Stimulated activated CD8-positive, alpha-beta memory T cell treated with anti-CD3 and anti-CD28 coated beads, Interleukin-2, amount 100 ng/mL, for 1 hour (primary cell): ENCODE measurements around the gene HNRNPH2.

Source experiments
- DNase-seq, 2 donors: peaks; one replicate each; pipeline ENCODE4 v3.0.0-alpha.2; 2020; ENCODE audit warnings: low read depth in 2 of 2

HNRNPH2 gene

DNA sequence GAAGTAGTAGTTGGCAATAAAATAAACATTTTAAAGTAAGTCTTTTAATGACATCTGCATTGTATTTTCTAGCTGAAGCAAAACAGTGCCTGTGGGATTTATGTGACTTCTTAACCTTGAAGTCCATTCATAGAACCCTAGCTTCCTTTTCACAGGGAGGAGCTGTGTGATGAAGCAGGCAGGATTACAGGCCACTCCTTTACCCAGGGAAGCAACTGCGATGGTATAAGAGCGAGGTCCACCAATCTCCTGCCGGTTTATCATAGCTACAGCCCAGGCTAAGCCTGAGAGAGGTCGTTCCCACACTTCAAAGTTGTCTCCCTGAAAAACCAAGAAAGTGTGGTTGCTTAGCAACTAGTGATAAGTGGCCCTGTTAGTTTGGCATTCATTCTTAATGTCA, 10.2 kb upstream of the HNRNPH2 start:
- DNase-seq, result no peak

DNA sequence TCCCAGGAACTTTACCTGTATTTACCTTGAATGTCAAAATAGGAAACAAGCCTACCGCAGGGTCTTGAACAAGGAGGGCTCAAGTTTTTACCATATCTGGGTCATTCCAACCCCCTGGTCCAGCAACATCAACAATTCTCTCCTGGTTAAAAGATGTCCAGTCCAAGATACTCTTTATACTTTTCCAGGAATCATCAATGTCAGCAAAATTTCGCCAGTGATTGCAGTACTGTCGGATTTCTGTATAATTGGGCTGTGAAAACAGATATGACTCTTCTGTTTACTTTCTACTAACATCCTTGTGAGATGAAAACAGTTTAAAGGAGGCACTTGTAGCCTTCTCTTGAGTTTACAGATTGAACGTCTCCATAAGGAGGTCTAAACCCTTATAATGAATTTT, 9.3 kb upstream of the HNRNPH2 start:
- DNase-seq, result no peak

DNA sequence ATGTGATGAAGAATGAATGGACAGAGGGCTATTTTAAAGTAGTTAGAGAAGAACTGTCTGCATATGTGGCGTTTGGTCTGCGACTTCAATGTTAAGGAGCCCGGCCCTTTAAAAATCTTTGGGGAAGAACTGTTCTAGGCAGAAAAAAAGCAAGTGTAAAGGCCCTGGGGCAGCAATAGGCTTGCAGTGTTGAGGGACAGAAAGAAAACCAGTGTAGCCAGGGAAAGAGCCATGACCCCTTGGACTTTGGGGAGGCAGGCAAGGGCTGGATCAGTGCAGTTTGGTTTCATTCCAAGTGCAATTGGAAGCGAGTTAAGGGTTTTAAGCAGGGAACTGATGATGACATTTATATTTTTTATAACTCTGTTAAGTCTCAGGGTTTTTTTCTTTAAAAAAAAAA, 8.2 kb upstream of the HNRNPH2 start:
- no peak for DNase-seq

DNA sequence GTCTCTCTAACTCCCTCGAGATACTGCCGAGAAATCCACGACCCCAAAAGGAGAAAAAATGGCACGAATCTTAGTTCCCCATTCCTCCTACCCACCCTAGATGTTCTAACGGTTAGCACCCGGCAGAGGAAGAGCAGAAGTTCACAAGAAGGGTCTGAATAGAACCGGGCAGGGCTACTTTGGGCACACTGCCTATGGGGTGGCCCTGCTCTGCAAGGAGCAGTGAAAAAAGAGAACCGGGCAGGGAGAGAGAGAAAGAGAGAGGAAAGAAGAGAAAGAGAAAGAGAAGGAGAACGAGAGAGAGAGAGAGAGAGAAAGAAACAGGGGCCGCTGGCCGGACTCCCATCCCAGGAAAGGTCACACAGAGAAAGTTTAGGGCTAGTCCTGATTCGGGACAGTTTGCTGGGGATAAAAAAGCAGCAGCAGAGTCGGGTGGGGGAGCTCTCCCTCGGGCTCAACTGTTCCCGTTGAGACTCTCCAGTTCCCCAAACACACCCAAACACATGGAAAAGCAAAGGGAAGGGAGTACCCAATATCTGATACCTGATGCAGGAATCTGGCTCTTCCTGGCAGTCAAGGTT, 765 bp upstream of the HNRNPH2 start:
- no peak for DNase-seq

DNA sequence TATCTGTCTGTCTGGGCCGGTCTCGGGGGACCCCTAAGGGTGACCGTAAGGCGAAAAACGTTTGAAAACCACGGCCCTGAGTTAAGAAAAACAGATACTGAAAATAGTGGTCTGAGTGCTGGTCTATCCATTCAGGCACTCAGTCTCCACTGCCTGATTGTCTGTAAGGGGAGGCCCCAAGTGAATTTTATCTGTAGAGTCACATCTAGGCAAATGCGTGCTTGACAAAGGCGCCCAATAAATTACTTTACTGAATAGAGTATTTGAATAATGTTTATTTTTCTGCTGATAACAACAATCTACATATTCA, 465 bp downstream of the HNRNPH2 start:
- no peak for DNase-seq

DNA sequence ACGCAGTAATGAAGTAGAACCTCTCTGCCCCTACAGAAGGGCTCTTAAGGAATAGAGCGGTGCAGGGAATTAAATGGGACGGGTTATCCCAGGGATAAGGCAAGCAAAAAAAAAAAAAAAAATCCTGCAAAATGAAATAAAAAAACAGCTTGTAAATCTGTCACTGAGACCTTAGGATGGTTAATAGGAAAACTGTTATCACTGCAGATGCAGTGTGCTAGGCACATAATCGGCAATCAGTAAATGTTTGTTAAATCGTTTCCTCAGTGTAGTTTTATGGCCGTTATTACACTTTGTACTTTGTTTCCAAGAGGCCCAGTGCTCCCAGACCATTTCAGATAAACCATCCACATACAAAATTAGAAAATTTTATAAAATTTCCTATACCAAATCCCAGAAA, 1.0 kb downstream of the HNRNPH2 start:
- no peak for DNase-seq

DNA sequence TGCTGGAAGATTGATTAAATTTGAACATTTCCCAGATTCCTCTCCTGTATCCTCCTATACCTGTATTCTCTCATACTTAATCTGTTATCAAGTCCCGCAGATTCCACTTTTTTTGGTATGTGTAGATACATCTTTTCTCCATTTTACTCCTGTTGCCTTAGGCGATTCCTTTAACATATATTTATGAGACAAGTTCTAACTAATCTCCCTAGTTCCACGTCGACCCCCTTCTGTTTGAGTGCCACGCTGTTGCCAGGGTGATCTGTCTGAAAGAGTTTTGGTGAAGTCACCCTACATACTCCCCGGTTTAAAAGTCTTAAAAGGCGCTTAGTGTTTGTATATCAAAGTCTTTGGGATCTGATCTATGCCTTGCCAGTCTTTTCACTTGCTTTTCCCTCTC, 2.4 kb downstream of the HNRNPH2 start:
- no peak for DNase-seq

DNA sequence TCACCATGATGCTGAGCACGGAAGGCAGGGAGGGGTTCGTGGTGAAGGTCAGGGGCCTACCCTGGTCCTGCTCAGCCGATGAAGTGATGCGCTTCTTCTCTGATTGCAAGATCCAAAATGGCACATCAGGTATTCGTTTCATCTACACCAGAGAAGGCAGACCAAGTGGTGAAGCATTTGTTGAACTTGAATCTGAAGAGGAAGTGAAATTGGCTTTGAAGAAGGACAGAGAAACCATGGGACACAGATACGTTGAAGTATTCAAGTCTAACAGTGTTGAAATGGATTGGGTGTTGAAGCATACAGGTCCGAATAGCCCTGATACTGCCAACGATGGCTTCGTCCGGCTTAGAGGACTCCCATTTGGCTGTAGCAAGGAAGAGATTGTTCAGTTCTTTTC, 4.0 kb downstream of the HNRNPH2 start:
- DNase-seq, result no peak

DNA sequence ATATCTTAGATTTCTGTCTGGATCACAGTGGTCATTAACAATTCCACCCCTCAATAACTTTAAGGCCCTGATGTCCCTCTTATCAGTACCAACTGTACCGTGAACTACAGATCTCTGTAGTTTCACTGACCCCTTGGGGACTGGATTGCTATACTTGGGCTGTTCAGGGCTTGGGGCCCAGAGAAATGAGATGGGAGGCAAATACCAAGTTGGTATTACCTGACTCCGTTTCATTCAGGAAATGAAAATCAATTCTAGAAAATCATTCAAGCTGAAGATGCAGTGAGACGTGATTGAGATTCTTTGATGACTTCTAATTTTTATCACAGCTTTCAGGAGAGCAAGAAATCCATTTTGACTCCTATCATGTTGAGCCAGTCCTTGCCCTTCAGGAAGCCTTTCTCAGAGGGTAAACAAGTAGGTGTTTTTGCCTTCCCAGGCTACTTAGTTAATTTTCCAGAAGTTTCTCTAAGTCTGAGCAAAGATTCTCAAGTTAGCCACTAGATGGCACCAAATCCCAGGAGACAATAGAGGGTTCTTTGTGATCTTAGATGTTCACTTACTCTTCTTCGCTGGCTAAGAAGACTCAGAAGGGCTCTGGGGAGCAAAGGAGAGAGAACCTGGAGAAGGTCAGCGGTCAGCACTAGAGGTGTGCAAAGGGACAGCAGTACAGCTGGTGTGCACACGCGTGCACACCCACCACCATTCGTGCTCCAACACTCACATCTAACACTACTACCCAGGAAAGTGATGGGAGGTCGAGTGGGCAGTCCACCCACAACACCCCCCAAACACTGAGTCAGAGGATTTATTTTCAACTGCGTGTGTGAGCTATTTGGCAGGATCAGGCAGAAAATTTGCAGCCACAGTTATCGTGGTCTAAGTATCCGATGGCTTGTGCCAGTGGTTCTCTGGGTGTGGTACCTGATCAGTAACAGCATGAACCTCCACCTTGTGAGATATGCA, 7.4 kb downstream of the HNRNPH2 start:
- DNase-seq, result no peak

DNA sequence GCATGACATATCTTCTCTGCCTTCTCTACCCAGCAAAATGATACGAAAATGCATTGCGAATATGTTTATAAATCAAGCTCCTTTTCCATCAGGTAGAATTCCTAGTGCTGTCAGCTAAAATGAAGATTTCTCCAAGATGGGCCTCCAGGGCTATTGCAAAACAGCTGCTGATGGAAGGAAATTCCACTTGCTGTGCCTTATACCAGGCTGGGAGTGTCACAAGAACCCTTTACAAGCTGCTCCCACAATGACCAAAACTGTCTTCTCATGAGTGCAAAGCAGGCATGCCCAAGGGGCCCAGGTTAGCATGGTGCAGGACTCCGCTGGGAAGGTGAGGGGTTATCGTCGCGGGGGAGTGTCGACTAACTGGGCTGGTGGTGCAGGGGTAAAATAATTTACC, 8.7 kb downstream of the HNRNPH2 start:
- DNase-seq, result no peak

DNA sequence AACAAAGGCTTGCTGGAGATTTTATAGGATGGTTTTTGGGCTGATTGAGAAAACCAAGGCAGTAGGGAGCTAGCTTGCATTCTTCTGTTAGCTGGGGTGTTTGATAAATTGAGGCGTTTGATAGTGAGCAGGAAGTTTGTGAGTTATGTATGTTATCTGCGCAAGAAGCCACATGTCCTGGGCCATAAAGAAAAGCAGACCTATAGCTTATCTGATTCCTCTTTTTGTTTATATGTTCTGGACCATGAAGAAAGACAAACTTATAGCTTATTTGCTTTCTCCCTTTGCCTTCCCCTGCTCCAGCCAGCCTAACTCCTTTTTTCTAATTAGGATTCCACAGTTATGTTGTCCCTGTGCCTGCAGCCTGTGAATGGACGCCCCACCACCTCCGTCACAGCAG, 9.2 kb downstream of the HNRNPH2 start:
- no peak for DNase-seq

DNA sequence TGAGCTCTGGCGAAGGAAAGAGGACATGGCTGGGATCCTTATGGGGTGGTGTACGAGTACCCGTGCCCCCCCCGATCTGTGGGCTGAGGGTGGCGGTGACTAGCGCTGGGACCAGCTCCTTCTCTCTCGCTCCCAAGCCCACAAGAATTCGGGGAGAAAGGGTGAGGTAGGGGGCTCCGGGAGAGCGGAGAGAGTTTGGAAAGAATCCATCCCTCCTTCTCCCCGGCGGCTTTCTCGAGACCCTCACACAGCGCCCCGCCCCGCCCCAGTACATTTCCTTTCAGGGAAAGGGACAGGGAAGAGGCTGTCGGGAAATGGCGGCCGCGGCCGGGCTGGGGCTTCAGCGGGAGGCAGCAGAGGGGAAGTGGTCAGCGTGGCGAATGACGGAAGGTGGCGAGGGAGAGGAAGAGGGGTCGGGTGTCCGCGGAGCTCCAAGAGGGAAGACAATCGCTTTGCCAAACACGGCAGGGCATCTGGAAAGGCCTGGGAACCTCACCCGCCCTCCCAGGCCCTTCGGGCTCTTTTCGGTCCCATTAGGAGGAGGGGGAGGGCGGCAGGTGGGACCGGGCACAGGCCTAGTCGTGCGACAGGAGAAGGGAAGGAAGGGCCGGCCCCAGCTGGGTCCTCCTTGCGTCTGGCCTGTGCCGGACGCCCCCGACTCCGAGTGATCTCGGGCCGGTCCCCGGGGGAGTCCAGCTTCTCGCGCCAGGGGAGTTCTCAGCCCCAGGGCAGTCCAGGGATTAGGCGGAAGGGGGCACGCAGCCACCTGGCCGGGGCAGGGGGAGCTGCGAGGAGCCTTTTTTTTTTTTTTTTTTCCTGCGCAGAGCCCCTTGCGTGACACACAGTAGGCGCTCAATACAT, 10.2 kb downstream of the HNRNPH2 start:
- no peak for DNase-seq

DNA sequence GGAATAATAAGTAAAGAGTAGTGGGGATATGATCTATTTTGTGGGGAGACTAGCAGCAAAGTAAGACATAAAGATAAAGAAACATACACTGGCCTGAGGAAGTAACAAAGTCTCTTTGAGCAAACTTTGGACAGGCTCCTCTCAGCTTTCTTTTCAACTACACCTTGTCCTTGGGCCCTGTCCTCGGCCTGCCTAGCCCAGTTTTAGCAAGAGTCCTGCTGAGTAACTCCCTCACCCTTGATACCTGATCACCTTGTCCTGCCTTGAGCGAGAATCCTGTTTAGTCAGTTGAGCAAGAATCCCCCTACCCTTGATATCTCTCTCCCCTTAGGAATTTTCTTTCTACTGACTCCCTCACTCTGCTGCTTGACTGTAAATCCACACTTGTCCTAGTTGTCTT, 11.5 kb downstream of the HNRNPH2 start:
- DNase-seq, result no peak

DNA sequence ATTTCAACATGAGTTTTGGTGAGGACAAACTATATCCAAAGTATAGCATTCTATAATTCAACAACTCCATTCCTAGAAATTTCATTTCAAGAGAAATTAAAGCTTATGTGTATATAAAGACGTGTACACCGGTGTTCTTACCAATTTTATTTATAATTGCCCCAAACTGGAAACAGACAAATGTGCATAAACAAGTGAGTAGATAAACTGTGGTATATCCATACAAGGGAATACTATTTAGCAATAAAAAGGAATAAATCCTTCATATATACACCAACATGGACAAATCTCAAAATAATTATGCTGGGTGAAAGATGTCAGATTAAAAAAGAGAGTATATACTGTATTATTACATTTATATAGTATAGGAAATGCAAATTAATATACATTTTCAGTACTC, 19.9 kb downstream of the HNRNPH2 start:
- DNase-seq, result no peak

DNA sequence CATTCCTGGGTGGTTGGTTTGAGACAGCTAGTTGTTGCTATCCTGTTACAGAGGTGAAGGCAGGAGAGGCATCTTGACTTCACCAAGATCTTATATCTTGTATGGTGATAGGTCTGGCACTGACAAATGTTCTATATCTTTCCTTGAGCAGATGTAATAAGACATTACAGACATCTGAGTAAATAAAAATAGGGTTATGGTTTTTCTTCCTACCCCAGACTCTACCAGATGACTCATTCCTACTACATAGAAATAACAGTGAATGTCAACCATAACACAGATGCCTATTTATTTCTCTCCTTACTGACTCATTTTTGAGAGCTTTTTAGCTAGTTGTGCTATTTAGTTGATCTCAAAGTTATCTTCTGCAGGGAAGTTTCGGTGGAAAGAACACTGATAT, 21.9 kb downstream of the HNRNPH2 start:
- no peak for DNase-seq

DNA sequence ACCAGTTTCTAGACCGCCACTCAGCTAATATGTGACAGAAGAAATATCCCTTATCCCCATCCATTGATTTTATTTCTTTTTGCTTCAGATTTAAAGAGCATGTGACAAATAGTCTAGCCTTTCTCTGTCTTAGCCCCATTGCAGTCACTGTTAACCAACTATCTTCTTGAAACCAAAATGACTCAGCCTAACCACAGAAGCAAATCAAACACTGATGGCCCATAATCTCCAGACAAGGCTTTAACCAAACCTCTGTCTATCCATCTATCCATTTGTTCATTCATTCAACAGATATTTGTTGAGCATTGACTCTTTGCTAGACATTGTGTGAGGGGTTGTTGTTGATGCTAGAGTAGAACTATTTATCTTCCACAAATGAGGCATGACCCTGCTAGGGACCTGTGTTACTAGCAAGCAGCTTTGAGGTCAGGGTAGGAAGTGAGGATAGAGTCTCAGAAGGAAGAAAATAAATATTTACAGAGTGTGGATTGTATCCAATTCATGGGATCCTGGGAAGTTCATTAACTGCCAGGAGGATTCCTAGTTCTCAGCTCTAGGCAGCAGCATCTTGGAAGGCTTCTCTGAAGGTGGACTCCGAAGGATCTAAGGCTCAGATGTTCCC, 22.5 kb downstream of the HNRNPH2 start:
- DNase-seq, result no peak

DNA sequence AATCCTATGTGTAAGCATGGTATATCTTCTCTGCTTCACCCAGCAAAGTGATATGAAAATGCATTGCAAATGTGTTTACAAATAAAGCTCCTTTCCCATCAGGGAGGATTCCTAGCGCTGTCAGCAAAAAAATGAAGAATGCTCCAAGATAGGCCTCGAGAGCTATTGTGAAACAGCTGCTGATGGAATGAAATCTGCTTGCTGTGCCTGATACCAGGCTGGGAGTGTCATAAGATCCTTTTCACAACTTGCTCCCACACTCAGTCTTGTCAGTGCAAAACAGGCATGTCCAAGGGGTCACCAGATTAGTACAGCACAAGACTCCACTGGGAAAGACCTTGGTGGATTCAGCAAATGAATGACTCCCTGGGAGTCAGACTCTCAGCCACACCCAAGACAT, 34.1 kb downstream of the HNRNPH2 start:
- no peak for DNase-seq

DNA sequence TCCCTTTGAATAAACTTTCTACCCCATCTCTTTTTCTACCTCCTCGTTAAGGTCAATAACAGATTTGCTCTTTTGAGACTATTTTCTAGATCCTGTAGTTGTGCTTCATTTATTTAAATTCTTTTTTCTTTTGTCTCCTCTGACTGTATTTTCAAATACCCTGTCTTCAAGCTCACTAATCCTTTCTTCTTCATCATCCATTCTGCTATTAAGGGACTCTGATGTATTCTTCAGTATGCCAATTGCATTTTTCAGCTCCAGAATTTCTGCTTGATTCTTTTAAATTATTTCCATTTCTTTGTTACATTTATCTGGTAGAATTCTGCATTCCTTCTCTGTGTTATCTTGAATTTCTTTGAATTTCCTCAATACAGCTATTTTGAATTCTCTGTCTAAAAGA, 41.3 kb downstream of the HNRNPH2 start:
- DNase-seq, result no peak

DNA sequence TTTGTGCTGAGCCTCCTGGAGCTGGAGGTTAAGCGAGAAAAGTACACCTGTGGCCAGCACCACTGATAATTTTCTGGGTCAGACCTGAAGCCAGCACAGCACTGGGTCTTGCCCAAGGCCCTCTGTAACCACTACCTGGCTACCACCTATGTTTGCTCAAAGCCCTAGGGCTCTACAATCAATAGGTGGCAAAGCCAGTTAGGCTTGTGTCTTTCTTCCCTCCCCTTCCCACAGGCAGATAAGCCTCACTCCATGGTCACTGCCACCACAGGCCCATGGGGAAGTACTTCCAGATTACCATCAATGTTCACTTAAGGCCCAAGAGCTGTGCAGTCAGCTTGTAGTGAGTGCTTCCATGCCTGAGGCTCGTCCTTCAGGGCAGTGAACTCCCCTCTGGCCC, 42.1 kb downstream of the HNRNPH2 start:
- DNase-seq, result no peak

DNA sequence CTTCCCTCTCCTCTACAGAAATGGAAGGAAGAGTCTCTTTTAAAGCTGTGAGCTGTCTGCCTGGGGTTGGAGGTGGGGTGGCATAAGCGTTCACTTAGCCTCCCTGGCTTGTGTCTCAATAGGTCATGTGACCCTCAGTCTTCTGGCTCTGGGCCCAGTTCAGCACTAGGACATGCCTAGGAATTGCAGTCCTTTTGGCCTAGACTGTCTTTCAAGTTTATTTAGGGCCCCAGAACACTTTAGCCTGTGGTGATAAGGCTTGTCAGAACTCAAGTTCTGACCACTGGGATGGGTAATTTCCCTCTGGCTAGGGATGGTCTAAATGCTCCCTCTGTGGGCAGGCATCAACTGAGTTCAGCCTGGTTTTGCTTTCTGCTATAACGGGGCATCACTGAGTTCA, 42.9 kb downstream of the HNRNPH2 start:
- DNase-seq, result no peak

DNA sequence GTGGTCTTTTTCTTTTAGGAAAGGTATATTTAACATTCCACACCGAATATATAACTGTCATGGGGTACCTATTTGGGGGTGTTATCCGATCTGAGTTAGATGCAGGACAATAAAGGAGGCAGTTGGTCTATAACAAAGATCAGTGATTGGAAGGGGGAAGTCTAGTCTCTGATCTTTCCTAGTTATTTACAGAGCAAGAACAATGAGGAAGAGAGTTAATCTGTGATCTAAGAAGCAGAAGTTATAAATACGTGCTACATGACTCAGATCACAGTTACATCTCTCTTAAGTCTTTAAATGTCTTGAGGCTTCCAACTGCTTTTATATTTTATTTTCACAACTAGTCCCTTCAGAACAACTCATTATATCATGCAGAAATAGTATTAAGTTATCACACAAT, 44.0 kb downstream of the HNRNPH2 start:
- no peak for DNase-seq

DNA sequence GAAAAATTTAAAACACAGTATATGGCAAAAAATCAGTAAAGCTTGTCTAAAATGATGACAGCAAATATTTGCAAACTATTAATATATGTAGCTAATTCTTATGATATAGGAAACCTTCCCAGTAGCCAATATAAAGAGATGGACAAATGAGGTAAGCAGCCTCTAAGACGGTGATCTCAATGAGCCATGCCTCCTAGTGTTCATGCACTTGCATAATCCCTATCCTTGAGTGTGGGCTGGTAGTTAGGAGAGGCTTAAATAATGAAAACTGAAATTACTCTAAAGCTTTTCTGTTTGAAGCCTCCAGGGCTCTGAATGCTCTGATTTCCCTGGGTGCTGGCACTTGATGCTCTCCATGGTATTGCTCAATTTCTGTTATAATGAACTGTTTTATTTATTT, 52.6 kb downstream of the HNRNPH2 start:
- no peak for DNase-seq
